Stimulated activated CD4-positive, alpha-beta T cell treated with anti-CD3 and anti-CD28 coated beads, Interleukin-15, amount 100 ng/mL, for 1 hour (primary cell): Measurements from ENCODE around the gene PAK3.

Source experiments
- DNase-seq, 2 donors: peaks; one replicate each; pipeline ENCODE4 v3.0.0-alpha.2; 2020; ENCODE audit warnings: low read depth in 1 of 2, low spot score in 1 of 2

PAK3 gene

DNA sequence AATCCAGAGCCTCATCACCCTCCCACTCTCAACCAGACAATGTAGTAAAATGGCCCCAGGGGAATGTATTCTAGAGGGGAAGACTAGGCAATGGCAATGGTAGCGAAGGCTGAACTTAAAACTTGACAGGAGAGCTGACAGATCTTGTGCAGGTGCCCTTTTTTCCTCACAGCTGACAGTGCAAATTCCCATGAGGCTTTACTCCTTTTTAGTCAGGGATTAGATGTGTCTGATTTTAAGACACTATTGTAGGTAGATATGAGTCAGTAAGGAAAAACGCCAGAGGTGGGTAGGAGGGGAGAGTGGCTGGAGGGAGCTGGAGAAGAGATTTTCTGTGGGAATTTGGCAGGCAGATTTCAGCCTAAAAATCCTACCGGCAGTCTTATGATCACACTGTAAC, 163.6 kb downstream of the PAK3 start:
- DNase-seq: no peak

DNA sequence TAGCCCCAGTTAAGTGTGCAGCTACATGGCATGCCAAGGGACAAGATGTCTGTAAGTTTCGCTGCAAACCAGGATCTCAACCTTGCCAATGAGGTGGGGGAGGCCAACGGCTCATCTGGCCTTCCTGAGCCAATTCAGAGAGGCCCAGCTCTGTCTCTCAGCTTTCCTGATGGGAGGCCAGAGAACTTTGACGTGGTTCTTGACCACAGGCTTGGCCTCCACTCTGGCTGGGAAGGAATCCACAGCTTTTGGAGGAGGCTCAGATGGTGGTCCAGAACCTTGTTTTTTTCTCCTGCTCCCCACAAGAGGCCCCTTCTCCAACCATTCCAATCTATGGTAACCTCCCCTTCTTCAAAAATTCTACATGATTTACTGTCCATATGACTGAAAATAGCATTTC, 164.5 kb downstream of the PAK3 start:
- DNase-seq: no peak

DNA sequence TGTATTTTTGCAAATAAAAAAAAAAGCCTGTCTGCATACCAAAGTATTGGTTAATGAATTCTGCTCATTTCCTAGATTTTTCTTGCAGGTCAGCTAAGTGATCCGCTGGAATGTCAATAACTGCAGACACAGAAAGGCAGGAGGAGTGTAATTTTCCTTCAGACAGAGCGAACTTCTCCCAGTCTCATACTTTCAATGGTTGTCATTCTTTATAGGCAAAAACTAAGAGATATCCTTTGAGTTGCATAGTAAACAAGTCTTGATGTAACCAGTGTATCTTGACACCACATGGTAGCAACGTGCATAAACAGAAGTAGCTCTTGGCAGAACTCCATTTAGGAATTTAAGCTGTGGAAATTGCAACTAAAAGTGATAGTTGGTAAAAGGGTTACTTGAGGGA, 166.1 kb downstream of the PAK3 start:
- no peak for DNase-seq

DNA sequence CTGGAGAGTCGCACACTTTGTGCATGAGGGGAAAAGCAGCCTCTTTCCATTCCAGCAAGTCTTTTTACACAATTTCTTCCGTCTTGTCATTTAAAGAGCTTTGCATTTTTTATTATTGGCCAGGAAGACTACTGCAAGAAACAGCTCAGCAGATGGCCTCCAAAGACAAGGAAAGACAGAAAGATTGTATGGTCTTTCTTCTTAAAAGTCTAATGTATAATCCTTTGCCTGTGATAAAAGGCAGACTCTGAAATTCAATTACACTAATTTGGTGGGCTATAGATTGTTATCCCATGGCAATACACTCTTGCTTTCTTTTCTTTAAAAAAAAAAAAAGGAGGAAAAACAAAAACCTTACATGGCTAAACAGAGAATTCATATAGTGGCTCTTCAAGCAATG, 168.4 kb downstream of the PAK3 start:
- DNase-seq: no peak

DNA sequence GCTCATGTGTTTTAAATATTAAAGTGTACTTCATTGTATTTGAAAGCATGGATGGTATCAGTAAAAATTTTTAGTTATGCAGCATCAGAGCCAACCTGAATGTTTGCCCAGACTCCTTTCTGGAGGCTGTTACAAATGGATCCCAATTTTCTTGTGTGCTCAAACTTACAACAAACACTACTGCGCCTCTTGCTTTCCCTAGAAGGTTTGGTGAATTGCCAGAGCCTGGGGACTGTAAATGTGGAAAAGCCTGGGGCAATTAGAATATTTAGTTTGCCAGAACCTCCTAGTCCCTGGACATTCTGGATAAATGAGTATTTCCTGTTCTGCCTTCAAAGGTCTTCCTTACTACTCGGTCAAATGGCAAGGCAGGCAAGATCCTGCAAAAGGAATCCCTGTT, 169.5 kb downstream of the PAK3 start:
- no peak for DNase-seq

DNA sequence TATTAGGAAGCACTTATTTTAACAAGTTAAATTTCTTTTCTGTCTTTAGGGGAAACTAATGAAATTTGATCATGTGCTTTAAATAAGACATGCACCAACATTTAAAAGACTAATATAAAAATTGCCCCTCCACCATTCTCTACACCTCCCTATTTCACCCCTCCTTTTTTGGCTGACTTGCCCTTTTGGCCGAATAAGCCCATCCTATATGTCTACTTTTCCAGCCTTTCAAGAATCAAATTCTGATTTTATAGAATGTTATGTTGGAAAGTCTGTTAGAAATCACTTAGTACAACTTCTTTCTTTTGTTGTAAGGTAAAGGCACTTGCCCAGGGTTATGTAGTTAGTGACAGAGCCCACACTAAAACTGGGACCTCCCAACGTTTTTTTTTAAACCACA, 172.5 kb downstream of the PAK3 start:
- DNase-seq: no peak

DNA sequence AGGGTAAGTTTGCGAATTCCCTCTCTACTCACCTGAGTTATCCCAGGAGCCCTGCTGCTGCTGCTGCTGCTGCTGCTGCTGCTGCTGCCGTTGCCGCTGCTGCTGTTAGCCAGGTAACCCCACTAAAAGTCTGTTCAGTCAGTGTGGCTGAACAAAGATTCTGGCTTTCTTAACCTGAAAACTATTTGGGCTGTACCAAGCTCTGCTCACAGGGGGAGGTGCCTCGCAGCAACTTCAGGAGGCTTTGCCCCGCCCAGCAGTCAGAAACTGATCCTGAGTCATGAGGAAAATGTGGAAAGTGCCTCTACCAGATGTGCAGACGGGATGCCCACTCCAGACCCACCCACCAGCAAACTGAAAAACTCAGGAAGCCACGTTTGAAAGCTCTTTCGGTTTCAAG, 174.3 kb downstream of the PAK3 start, which contains the start of gene CAPN6:
TSS of gene CAPN6 (minus strand) at position 145 of the 400 bp plus-strand sequence. CDS start 6,547 bp downstream, outside the sequence.
- DNase-seq: no peak
